ENCODE results near the gene TSEN15. TPM values are rescaled to one million over a fixed set of nuclear protein-coding genes. Genes with fewer than 3 reads are reported as not detected.

Gene TSEN15
- total RNA-seq, 2 experiments from 2014 or later: 11.2 to 12.2 TPM

DNA sequence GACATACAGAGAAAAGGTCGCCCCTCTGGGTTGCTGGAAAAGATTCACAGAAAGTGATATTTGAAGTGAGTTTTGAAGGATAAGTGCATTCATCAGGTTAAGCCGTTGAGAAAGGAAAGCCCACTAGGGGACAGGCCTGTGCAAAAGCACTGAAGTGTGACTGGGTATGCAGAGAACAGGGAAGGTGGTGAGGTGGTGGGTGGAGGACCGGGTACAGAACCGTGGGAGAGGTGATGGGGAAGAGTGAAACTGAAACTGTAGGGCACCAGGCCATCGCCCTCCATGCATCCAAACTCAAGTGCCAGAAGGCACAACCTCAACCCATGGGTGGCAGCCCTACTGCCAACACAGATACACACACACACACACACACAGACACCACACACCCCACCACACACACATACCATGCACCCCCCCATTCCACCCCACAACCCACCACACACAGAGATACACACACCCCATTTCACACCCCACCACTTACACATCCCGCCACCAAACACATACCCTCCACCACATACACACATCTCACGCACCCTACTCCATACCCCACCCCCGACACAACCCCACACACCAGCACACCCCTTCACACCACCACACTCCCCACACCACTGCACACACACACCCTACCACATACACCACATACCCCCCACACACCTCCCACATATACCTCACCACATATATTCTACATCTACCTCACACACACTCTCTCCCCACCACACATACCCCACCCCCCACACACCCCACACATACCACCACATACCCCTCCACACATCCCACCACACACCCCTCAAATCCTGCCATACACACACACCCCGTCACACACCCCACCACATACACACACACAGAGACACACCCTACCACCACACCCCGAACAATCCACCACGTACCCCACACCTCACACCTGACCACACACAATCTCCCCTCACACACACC, 59.0 kb downstream of the TSEN15 start:
- Mint-ChIP-seq H3K4me3 (no peak overlapping the region), H3K9me3 (peaks cover 14% of the 10 kb centered on the region), H3K27me3 (no peaks in the 10 kb centered on the region), H3K4me1 (ENCODE audit: low read depth) (no peaks in the 10 kb centered on the region), H3K36me3 (ENCODE audit: low read depth) (peaks cover 23% of the 10 kb centered on the region), H3K27ac (no peak overlapping the region)
- Histone ChIP-seq H3K4me3 (ENCODE audit: low read length) (no peak overlapping the region), H3K4me1 (ENCODE audit: insufficient read depth, low read length) (peaks cover 2% of the 10 kb centered on the region), H3K9me3 (ENCODE audit: control insufficient read depth in 1 of 2, insufficient read depth in 1 of 2, low read length in 2 of 2) (no peaks in the 10 kb centered on the region), H3K27ac (ENCODE audit: low read depth in 1 of 2, low read length in 2 of 2) (no peak overlapping the region), H3K27me3 (ENCODE audit: control insufficient read depth in 1 of 2, insufficient read depth in 2 of 2, low read length in 2 of 2) (no peaks in the 10 kb centered on the region), H3K36me3 (ENCODE audit: insufficient read depth, low read length) (no peaks in the 10 kb centered on the region)
- DNase-seq: peak in 2 of 14 experiments; percentile 6 to 11
- ATAC-seq (ENCODE audit: poor library complexity): no peak
- CTCF ChIA-PET: no interaction called here
- POLR2A ChIA-PET: no interaction called here
- TF ChIP-seq, protein P1, sequence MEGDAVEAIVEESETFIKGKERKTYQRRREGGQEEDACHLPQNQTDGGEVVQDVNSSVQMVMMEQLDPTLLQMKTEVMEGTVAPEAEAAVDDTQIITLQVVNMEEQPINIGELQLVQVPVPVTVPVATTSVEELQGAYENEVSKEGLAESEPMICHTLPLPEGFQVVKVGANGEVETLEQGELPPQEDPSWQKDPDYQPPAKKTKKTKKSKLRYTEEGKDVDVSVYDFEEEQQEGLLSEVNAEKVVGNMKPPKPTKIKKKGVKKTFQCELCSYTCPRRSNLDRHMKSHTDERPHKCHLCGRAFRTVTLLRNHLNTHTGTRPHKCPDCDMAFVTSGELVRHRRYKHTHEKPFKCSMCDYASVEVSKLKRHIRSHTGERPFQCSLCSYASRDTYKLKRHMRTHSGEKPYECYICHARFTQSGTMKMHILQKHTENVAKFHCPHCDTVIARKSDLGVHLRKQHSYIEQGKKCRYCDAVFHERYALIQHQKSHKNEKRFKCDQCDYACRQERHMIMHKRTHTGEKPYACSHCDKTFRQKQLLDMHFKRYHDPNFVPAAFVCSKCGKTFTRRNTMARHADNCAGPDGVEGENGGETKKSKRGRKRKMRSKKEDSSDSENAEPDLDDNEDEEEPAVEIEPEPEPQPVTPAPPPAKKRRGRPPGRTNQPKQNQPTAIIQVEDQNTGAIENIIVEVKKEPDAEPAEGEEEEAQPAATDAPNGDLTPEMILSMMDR (IDR thresholded peaks at IDR 0.05): no peak
- intact Hi-C loops (cut with DNase I, micrococcal nuclease): no loop called here

DNA sequence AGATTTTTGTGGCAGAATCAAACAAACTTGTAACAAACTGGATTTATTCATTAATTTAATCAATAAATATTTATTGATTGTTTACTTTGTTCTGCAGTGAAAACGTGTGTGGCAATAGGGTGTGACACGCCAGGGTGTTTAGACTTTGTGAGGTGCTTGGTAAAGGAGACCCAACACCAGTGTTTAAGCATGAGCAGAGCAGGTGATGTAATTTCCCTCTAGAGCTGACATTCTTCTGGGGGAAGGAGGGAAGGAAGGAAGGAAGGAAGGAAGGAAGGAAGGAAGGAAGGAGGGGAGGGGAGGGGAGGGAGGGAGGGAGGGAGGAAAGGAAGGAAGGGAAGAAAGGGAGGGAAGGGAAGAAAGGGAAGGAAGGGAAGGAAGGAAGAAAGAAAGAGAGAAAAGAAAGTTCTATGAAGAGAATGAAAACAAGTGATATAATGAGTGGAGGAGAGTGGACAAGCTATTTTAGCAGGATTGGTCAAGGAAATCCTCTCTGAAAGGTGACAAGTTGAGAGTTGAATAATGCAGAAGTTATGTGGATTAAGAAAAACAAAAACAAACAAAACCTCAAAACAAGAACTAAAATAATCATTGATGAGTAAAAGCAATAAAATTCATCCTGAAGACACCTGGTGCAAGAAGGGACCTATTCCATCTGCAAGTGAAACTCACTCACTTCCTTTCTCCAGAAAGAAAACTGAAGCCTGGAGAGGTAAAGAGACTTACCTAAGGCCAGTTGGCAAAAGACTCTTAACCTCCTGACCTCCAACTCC, 60.8 kb downstream of the TSEN15 start:
- no peaks in the 10 kb centered on the region for H3K27me3 Mint-ChIP-seq
- H3K9me3 ChIP-seq (ENCODE audit: control insufficient read depth in 1 of 2, insufficient read depth in 1 of 2, low read length in 2 of 2): no peaks in the 10 kb centered on the region
- ATAC-seq (ENCODE audit: poor library complexity) (no peak), DNase-seq (no peak)
- no peaks in the 10 kb centered on the region for H3K36me3 ChIP-seq (ENCODE audit: insufficient read depth, low read length)
- H3K4me1 Mint-ChIP-seq (ENCODE audit: low read depth): no peaks in the 10 kb centered on the region
- CTCF ChIA-PET: no interaction called here
- no peak overlapping the region for H3K27ac ChIP-seq (ENCODE audit: low read depth in 1 of 2, low read length in 2 of 2)
- TF ChIP-seq, protein P1 (IDR thresholded peaks at IDR 0.05): no peak
- no peak overlapping the region for H3K4me3 Mint-ChIP-seq
- H3K4me3 ChIP-seq (ENCODE audit: low read length): no peak overlapping the region
- intact Hi-C loops (cut with DNase I, micrococcal nuclease): no loop called here
- H3K27me3 ChIP-seq (ENCODE audit: control insufficient read depth in 1 of 2, insufficient read depth in 2 of 2, low read length in 2 of 2): no peaks in the 10 kb centered on the region
- POLR2A ChIA-PET: interaction anchor here (1.1 kb wide), 1 partner anchor 9 kb away, joined by 3 read pairs; no protein-coding TSS in a partner anchor
- peaks cover 6% of the 10 kb centered on the region for H3K36me3 Mint-ChIP-seq (ENCODE audit: low read depth)
- H3K27ac Mint-ChIP-seq: no peak overlapping the region
- H3K4me1 ChIP-seq (ENCODE audit: insufficient read depth, low read length): peaks cover 2% of the 10 kb centered on the region
- peaks cover 6% of the 10 kb centered on the region for H3K9me3 Mint-ChIP-seq

DNA sequence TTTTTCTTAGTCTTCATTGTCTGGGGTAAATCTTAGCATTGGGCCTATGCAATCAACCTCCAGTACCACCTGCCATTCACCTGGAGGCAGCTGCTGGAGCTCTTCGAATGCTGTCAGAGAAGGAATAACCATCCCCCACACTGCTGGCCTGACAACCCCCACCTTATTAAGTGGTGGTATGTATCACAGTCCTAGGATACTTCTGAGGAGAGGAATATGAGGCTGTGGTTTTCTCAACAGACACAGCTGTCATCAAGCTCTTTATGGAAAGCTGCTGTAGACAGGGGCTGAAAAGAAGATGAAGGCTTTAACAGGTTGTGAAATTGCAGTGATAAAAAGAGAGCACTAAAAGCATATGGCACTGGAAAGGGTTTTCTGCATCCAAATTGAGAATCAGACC, 61.7 kb downstream of the TSEN15 start:
- POLR2A ChIA-PET: no interaction called here
- H3K27ac Mint-ChIP-seq: no peak overlapping the region
- no peaks in the 10 kb centered on the region for H3K27me3 ChIP-seq (ENCODE audit: control insufficient read depth in 1 of 2, insufficient read depth in 2 of 2, low read length in 2 of 2)
- no peak overlapping the region for H3K4me3 ChIP-seq (ENCODE audit: low read length)
- H3K27ac ChIP-seq (ENCODE audit: low read depth in 1 of 2, low read length in 2 of 2): no peak overlapping the region
- ATAC-seq (ENCODE audit: poor library complexity): no peak
- CTCF ChIA-PET: no interaction called here
- intact Hi-C loops (cut with DNase I, micrococcal nuclease): no loop called here
- H3K36me3 ChIP-seq (ENCODE audit: insufficient read depth, low read length): no peaks in the 10 kb centered on the region
- DNase-seq: no peak
- TF ChIP-seq, protein P1 (IDR thresholded peaks at IDR 0.05): no peak
- no peaks in the 10 kb centered on the region for H3K4me1 Mint-ChIP-seq (ENCODE audit: low read depth)
- no peaks in the 10 kb centered on the region for H3K36me3 Mint-ChIP-seq (ENCODE audit: low read depth)
- no peak overlapping the region for H3K4me3 Mint-ChIP-seq
- H3K9me3 ChIP-seq (ENCODE audit: control insufficient read depth in 1 of 2, insufficient read depth in 1 of 2, low read length in 2 of 2): no peaks in the 10 kb centered on the region
- H3K27me3 Mint-ChIP-seq: no peaks in the 10 kb centered on the region
- peaks cover 2% of the 10 kb centered on the region for H3K9me3 Mint-ChIP-seq
- H3K4me1 ChIP-seq (ENCODE audit: insufficient read depth, low read length): peaks cover 2% of the 10 kb centered on the region

Data from CD4-positive, alpha-beta T cell (primary cell).